Activated naive CD4-positive, alpha-beta T cell treated with anti-CD3 and anti-CD28 coated beads, Interleukin-2, amount 50 U/mL, for 24 hours (primary cell): ENCODE data around the gene SRRM4.

Experiments
- H3K27ac Mint-ChIP-seq: one replicate; pipeline ENCODE4 v1.8.0; 2021; ENCODE audit warnings: mild to moderate bottlenecking, mixed read lengths
- H3K27me3 Mint-ChIP-seq: one replicate; pipeline ENCODE4 v1.8.0; 2021; ENCODE audit warnings: mixed read lengths
- H3K36me3 Mint-ChIP-seq: one replicate; pipeline ENCODE4 v1.8.0; 2021; ENCODE audit warnings: mixed read lengths
- H3K4me1 Mint-ChIP-seq: one replicate; pipeline ENCODE4 v1.8.0; 2021; ENCODE audit warnings: mixed read lengths
- H3K4me3 Mint-ChIP-seq: one replicate; pipeline ENCODE4 v1.8.0; 2021; ENCODE audit warnings: mild to moderate bottlenecking, mixed read lengths
- H3K9me3 Mint-ChIP-seq: one replicate; pipeline ENCODE4 v1.8.0; 2021; ENCODE audit warnings: mixed read lengths

The SRRM4 gene

DNA sequence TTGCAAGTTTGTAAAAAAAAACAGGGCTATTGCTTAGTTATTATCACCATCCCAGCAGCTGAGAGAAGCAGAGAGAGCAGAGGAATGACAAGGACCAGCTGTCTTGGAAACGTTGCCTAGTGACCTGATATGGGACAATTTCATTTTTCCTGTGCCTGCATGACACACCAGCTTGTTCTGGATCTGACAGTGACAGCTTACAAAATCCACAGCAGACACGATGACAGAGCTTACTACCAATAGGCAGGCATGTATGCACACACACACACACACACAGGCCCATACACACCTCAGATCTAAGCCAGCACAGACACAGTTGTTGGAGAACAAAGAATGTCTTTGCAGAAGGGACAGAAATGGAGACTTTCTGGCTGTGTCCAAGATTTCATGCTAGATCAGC is 222.8 kb downstream of the SRRM4 start:
- no peaks in the 10 kb centered on the region for H3K9me3 Mint-ChIP-seq
- no peaks in the 10 kb centered on the region for H3K36me3 Mint-ChIP-seq
- no peak overlapping the region for H3K27ac Mint-ChIP-seq
- H3K4me1 Mint-ChIP-seq = no peaks in the 10 kb centered on the region
- no peak overlapping the region for H3K4me3 Mint-ChIP-seq
- peaks cover 3% of the 10 kb centered on the region for H3K27me3 Mint-ChIP-seq

- Mint-ChIP-seq H3K27ac (no peak overlapping the region), H3K9me3 (no peaks in the 10 kb centered on the region), H3K4me3 (no peak overlapping the region), H3K27me3 (peaks cover 3% of the 10 kb centered on the region), H3K36me3 (peaks cover 2% of the 10 kb centered on the region), H3K4me1 (no peaks in the 10 kb centered on the region)
Observed at GRCh38 chr12:119204671-119205285, 223.4 kb downstream of the SRRM4 start.

DNA sequence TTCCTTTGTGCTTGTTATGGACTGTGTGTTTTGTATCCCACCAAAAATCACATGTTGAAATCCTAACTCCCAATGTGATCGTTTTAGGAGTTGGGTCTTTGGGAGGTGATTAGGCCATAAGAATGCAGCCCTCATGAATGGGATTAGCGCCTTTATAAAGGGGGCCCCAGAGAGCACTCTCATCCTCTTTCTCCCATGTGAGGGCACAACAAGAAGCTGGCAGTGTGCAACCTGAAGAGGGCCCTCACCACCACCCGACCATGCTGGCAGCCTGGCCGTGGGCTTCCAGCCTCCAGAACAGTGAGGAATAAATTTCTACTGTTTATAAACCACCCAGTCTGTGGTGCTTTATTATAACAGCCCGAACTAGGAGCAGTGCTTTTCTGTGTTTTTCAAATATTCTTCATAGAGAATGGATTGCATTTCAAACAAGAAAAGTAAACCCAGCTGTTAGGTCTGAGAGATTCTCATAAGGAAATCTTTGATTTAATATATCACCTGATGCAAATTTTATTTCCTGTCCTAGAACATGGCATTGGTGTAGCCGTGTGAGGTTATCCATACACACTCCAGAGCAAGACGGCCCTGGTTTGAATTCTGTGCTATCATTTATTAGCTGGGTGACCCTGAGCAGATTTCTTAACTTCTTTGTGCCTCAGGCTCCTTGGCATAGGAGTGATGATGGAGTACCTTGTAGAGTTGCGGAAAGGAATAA is 225.2 kb downstream of the SRRM4 start:
- H3K4me1 Mint-ChIP-seq = no peaks in the 10 kb centered on the region

DNA sequence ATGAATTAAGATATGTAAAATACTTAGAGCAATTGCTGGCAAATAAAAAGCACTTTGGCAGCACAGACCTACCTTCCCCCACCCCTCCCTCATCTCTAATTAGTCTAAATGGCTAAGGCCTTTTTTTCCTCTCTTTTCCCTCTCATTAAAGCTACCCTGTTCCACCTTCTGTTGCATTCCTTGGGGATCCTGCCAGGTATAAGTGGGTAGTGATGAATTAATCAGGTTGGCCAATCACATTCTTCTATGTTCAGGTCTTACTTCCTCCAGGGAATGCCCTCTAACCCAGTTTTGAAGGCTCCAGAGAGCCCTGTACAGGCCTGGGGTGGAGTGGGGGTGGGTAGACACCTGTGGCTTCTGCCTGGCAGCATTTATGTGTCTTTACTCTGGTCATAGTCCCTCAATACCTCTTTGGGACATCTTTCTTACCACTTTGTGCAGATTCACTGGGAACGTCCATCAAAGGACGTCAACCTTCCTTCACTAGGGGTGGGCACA is 225.8 kb downstream of the SRRM4 start:
- Mint-ChIP-seq H3K4me3 (no peak overlapping the region), H3K27me3 (peaks cover 3% of the 10 kb centered on the region), H3K9me3 (no peaks in the 10 kb centered on the region), H3K36me3 (peaks cover 2% of the 10 kb centered on the region), H3K4me1 (no peaks in the 10 kb centered on the region), H3K27ac (no peak overlapping the region)

More for the DNA sequence above, 225.2 kb downstream of the SRRM4 start:
- Mint-ChIP-seq H3K36me3 (peaks cover 2% of the 10 kb centered on the region), H3K4me3 (no peak overlapping the region), H3K27ac (no peak overlapping the region), H3K9me3 (no peaks in the 10 kb centered on the region), H3K27me3 (peaks cover 3% of the 10 kb centered on the region)

DNA sequence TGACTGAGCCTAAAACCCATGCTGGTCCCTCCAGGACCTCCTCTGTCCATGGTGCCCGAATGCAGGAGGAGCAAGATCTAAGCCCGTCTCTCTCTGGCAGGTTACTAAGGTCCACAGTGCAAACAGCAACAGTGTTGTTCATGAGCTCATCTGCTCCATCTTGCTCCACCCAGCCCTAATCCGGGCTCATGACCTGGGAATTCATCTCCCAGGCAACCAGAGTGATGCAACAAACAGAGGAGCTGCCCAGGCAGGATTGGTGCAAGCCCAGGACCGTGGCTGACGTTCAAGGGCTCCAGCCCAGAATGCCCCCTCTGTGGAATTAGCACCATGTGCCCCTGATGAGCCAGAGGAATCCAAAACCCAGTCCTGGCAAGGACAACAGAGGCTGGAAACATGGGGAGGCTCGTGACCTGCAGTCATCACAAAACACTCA is 227.3 kb downstream of the SRRM4 start:
- H3K36me3 Mint-ChIP-seq = peaks cover 2% of the 10 kb centered on the region
- H3K4me3 Mint-ChIP-seq = no peak overlapping the region
- H3K4me1 Mint-ChIP-seq = no peaks in the 10 kb centered on the region
- no peaks in the 10 kb centered on the region for H3K9me3 Mint-ChIP-seq
- no peaks in the 10 kb centered on the region for H3K27me3 Mint-ChIP-seq
- no peak overlapping the region for H3K27ac Mint-ChIP-seq

DNA sequence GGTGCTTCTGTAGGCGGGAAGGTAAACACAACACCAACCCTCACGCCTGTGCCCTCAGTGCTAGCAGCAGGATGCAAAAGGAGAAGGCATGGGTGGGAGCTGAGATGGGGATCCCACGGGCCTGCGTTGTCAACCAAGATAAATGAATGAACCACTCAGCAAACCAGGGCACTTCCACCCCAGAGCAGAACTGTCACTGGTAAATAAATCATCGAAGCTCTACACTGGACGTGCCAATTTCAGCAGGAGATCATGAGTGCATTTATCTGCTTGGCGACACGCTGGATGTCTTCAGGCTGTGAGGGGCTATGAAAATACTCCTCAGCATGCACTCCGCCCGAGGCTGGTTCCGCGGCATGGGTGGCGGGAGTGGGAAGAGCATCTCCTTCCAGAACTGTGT is 230.5 kb downstream of the SRRM4 start:
- Mint-ChIP-seq H3K4me3 (no peak overlapping the region), H3K9me3 (no peaks in the 10 kb centered on the region), H3K27ac (no peak overlapping the region), H3K27me3 (peaks cover 2% of the 10 kb centered on the region), H3K36me3 (peaks cover 2% of the 10 kb centered on the region), H3K4me1 (no peaks in the 10 kb centered on the region)
